ENCODE data around the gene CA5A. TPM values are rescaled to one million over a fixed set of nuclear protein-coding genes. Genes with fewer than 3 reads are reported as not detected.
"Not testable (repeated sequence)": the region's sequence is repeated elsewhere in the genome, so short reads cannot be mapped to it uniquely, and the experiment has no call there.

Gene CA5A
- not detected for polyA plus RNA-seq (ENCODE audit: low read depth in 6 of 6)

DNA sequence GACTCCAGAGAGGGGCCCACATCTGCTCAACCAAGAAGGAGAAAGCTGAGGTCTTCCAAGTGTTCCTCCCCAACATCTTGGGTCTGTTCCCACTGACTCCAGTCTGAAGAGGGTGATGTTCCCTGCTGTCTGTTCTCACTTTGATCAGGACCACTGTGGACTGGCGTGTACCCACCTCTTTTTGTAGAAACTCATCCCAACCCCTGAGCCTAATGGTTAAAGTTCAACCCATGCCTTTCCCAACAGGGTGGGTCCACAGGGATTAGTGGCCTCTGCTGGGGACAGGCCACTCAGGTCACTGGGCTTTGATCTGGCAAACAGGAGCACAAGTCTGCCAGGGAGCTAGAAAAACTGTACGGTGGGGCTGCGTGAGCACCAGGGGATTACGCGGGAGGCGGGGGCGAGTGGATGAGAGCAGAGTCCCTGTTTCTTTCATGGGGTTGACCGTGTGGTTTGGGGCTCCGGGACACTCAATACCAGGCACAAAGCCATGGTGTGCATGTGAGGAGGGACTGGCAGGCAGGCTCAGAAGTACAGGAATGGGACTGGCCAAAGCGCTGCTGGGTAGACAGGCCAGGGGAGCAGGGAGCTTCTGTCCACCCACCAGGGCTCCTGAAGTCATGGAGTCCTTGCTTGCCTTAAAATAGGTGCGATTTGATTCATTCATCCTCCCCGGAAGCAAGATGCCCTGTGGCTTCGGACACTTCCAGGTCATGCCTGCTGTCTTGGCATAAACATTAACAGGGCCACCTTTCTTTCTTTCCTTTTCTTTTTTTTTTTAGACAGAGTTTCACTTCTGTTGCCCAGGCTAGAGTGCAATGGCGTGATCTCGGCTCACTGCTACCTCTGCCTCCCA lies at the start of gene CA5A:
Gene CA5A, minus strand, starts transcription at position 155 of the 856 bp plus-strand sequence. Its CDS starts 79 bp downstream, at position 76.
- H3K36me3 Mint-ChIP-seq, result no peaks in the 10 kb centered on the region
- DNase-seq (no peak), ATAC-seq (ENCODE audit: low read depth in 2 of 2) (no peak)
- peaks cover 9 to 21% (median 9%) of the 10 kb centered on the region in 3 donors for H3K4me1 Mint-ChIP-seq
- peak within 1 kb of the TSS in 4 of 6 donors; percentile 59 to 95 (median 66) for H3K27ac Mint-ChIP-seq
- H3K9me3 Mint-ChIP-seq, result peaks cover 0 to 3% (median 0%) of the 10 kb centered on the region in 7 donors
- H3K4me3 Mint-ChIP-seq, result peak within 1 kb of the TSS in 2 of 8 donors; percentile 26 to 87
- H3K27me3 Mint-ChIP-seq, result peaks cover 0 to 14% (median 4%) of the 10 kb centered on the region in 3 donors

DNA sequence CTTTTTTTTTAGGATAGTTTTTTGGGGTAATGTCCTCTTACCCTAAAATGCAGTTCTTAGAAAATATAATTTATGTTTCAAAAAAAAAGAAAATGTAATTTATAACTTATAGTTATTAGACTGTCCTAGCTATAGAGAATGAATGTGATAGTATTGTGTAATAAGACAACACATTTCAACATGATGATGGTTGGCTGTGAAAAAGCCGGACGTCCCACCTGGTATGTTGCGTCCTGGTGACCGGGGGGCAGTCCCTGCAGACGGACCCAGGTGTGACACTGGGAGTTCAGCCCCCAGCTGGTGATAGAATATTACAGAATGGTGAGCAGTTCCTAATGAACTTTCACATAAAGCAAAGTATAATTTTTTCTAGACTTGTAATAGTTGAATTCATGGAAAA lies 49.2 kb upstream of the CA5A start:
- H3K27me3 Mint-ChIP-seq; H3K4me3 Mint-ChIP-seq; H3K9me3 Mint-ChIP-seq; DNase-seq; ATAC-seq (ENCODE audit: low read depth in 2 of 2): not testable (repeated sequence)
- peaks cover 6 to 11% (median 9%) of the 10 kb centered on the region in 3 donors for H3K4me1 Mint-ChIP-seq
- H3K27ac Mint-ChIP-seq, result peak overlapping the region in 2 of 6 donors; percentile 42 to 66
- peaks cover 13 to 14% of the 10 kb centered on the region in 2 donors for H3K36me3 Mint-ChIP-seq

DNA sequence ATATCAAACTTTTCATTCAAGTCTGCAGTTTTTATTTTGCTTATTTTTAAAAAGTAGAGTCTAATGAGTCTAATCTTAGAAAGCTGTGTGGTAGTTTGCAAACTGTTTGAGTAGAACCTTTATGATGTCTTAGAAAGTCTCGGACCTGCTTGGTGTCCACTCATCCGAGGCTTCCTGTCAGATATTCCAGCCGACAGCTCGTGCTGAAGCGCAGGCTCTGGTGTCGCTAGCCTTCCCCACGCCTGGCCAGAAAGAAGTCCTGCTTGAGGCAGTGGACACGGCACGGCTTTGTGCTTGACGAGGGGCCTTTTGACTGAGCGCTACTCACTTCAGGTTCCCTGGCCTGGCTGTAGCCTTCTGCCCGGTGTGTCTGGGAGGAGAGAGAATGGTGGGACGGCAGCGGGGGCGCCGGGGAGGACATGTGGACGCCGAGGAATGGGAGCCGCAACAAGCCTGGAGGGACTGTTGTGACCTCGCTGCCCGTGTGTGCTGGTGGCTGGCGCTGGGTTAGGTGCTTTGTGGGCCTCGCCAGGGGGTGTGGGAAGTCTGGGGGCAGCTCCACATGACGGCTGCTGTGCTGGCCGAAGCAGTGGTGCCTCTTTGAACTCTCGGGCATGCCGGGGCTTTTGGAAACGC lies 48.4 kb upstream of the CA5A start:
- Mint-ChIP-seq H3K9me3 (no peaks in the 10 kb centered on the region), H3K27ac (peak overlapping the region in 3 of 6 donors; percentile 42 to 65 (median 62)), H3K4me1 (peaks cover 9 to 11% (median 9%) of the 10 kb centered on the region in 3 donors), H3K27me3 (no peaks in the 10 kb centered on the region), H3K4me3 (no peak overlapping the region), H3K36me3 (peaks cover 12 to 14% of the 10 kb centered on the region in 2 donors)
- no peak for DNase-seq
- ATAC-seq (ENCODE audit: low read depth in 2 of 2), result no peak

DNA sequence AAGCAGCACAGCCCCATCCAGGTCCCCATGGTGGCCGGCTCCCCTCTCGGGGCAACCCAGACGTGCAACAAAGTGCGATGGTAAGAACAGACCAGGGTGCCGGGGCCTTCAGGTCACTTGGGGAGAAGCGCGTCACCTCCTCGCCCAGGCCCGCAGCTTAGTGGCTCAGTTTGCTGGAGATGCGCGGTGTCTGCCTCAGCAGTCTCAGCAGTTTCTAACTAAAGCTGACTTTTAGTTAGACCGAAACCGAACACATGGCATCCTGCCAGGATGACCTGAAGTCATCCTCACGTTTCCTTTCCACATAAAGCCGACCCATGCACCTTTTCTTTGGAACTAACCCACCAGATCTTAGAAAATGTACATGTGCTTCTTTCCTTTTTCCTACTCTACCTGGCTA lies 47.9 kb upstream of the CA5A start:
- not testable (repeated sequence) for H3K9me3 Mint-ChIP-seq; H3K4me3 Mint-ChIP-seq; ATAC-seq (ENCODE audit: low read depth in 2 of 2); H3K36me3 Mint-ChIP-seq; DNase-seq; H3K27me3 Mint-ChIP-seq
- Mint-ChIP-seq H3K4me1 (peaks cover 9 to 11% (median 9%) of the 10 kb centered on the region in 3 donors), H3K27ac (peak overlapping the region in 3 of 6 donors; percentile 14 to 65 (median 42))

DNA sequence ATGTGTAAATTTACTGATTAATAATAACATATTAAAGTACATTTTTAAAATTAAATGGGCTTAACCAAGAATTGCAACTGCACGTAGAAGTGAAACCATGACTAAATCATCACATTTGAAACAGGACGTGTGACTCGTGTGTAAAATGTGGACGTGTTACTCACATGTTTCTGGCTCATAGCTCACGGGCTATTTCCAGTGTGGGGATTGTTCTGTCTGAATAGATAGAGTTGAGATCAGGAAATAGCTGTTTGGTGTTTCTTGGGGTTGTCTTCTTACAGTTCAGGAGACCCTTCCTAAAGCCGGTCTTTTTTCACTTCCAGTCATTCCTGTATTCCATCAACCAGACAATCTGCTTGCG lies 47.4 kb upstream of the CA5A start:
- not testable (repeated sequence) for H3K27me3 Mint-ChIP-seq, H3K9me3 Mint-ChIP-seq, H3K36me3 Mint-ChIP-seq, H3K4me3 Mint-ChIP-seq
- Mint-ChIP-seq H3K4me1 (peaks cover 9 to 11% (median 9%) of the 10 kb centered on the region in 3 donors), H3K27ac (peak overlapping the region in 1 of 6 donors; percentile 79)
- DNase-seq, result peak; percentile 14
- peak; percentile 64 to 69 for ATAC-seq (ENCODE audit: low read depth in 2 of 2)

DNA sequence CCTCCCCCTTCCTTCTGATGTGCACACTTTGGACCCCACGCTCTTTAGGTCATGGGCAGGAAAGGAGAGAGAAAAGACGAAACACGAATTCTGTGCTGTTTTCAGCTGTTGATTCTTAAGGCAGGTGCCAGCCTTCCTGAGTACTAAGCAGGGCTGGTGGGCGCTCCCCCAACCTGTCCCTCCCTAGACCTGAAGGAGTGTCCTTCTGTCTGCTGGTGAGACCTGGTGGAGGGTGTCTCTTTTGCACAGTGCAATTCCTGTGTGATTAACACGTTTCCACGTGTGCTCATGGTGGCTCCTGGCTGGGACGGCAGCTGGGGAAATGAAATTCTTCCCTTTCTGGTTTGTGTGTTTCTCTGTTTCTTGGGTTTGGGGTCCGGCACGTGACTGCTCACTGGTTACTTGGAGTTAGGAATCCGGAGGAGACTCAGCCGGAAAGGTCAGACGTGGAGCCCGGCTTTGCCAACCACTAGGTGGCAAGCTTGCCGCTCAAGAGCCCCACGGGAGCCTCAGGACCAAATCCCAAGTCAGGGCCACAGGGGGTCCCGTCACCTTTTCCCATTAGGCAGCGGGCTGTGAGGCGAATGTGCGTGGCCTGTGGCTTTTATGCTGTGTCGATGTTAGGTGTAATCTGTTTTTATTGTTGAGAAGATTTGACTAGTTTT lies 46.9 kb upstream of the CA5A start:
- peak in 1 of 2 donors; percentile 25 for ATAC-seq (ENCODE audit: low read depth in 2 of 2)
- H3K36me3 Mint-ChIP-seq, H3K27me3 Mint-ChIP-seq, DNase-seq, H3K9me3 Mint-ChIP-seq: not testable (repeated sequence)
- peaks cover 9 to 11% (median 9%) of the 10 kb centered on the region in 3 donors for H3K4me1 Mint-ChIP-seq
- H3K4me3 Mint-ChIP-seq, result peak overlapping the region in 1 of 8 donors; percentile 5
- H3K27ac Mint-ChIP-seq, result peak overlapping the region in 4 of 6 donors; percentile 48 to 88 (median 82)

DNA sequence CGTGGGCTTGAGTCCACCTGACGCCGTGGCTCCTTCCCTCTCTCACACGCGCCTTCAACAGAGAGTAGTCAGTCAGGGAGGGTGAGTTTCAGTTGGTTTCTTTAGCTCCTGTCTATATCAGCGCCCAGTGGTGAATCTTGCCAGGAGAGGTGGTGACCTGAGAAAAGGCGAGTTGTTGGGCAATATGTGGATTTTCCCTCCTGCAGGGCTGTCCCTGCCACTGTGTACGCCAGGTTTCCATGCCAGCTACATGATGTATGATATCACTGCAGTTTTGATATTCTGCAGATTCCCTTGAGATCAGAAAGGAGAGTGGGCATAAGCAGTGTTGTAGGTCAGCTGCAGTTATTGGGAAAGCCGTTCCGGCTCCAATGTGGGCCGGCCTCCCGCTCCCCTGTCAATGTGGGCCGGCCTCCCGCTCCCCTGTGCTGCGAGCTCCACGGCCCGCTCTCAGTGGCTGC lies 46.3 kb upstream of the CA5A start:
- Mint-ChIP-seq H3K4me3 (no peak overlapping the region), H3K36me3 (peaks cover 7 to 8% of the 10 kb centered on the region in 2 donors), H3K27ac (peak overlapping the region in 5 of 6 donors; percentile 59 to 88 (median 81)), H3K9me3 (no peaks in the 10 kb centered on the region), H3K27me3 (no peaks in the 10 kb centered on the region), H3K4me1 (peaks cover 9 to 11% (median 9%) of the 10 kb centered on the region in 3 donors)
- DNase-seq (no peak), ATAC-seq (ENCODE audit: low read depth in 2 of 2) (no peak)

DNA sequence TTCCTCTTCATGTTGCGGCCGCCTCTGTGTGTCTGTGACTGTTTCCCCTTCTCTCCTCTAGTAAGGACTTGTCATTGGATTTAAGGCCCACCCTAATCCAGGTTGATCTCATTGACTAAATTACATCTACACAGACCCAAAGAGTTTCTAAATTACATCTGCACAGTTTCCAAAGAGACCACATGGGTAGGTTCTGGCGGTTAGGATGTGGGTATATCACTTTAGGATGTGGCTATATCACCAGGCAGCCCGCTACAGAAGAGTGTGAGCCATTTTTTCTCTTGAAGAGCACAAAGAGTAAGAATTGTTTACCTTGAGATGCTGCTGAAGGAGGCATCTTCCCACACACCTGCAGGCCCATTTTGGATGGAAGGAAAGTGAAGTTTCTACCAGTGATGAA lies 45.0 kb upstream of the CA5A start:
- not testable (repeated sequence) for H3K4me3 Mint-ChIP-seq

DNA sequence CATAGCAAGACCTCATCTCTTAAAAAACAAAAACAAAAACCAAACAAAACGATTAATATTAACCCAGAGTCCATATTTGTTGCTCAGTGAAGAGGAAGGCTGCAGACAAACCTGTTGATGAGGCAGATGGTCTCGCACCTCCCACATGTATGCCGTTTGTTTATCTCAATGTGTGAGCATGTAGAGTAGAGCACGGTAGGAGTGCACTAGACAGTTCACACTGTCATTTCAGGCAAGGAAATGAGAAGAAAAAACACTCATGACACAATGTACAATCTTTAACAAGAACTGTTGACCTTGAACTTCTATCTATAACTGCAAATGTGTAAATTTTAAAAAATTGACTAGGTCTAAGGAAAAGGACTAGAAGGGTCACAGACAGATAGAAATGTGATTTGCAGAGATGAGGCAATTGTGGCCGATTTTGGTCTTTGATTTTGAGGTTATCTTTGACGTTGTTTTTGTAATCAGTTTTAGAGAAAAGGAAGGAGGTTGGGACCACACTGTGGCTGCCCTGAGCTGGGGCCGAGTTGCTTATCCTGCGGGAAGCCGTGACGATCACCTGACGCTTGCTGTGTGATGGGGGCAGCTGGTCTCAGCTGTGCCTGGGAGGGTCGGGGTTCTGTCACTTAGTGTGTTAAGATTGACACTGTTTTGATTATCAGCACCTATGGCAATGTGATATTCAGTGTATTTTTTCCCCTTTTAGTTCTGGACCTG lies 43.7 kb upstream of the CA5A start:
- peaks cover 9 to 15% (median 10%) of the 10 kb centered on the region in 3 donors for H3K4me1 Mint-ChIP-seq
- DNase-seq; H3K9me3 Mint-ChIP-seq; H3K27me3 Mint-ChIP-seq; ATAC-seq (ENCODE audit: low read depth in 2 of 2); H3K4me3 Mint-ChIP-seq: not testable (repeated sequence)
- peaks cover 7 to 11% of the 10 kb centered on the region in 2 donors for H3K36me3 Mint-ChIP-seq
- peak overlapping the region in 3 of 6 donors; percentile 60 to 77 (median 67) for H3K27ac Mint-ChIP-seq

More for the DNA sequence above, 45.0 kb upstream of the CA5A start:
- Mint-ChIP-seq H3K27ac (peak overlapping the region in 3 of 6 donors; percentile 79 to 87 (median 82)), H3K4me1 (peaks cover 9 to 11% (median 9%) of the 10 kb centered on the region in 3 donors)
- not testable (repeated sequence) for DNase-seq; H3K36me3 Mint-ChIP-seq; ATAC-seq (ENCODE audit: low read depth in 2 of 2); H3K9me3 Mint-ChIP-seq; H3K27me3 Mint-ChIP-seq

DNA sequence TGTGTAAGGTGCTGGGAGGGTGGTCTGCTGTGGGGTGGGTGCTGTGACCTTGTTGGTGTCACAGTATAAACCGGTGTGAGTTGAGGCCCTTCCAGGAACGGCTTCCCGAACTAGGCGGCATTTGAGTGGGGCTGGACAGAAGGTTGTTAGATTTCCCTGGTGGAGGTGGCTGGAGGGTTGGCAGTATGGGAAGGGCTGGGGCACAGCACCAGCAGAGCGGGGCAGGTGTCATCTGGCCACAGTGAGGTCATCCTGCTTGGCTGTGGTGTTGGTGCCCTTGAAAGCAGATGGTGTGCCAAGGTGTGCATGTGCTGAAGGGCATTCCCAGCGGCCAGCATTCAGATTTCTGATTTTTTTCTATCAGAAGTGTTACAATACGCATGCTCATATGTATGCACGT lies 43.0 kb upstream of the CA5A start:
- Mint-ChIP-seq H3K27ac (peak overlapping the region in 3 of 6 donors; percentile 30 to 63 (median 63)), H3K27me3 (no peaks in the 10 kb centered on the region), H3K36me3 (peaks cover 4 to 11% of the 10 kb centered on the region in 2 donors), H3K4me1 (peaks cover 12 to 16% (median 14%) of the 10 kb centered on the region in 3 donors), H3K9me3 (no peaks in the 10 kb centered on the region), H3K4me3 (no peak overlapping the region)
- ATAC-seq (ENCODE audit: low read depth in 2 of 2) (no peak), DNase-seq (no peak)

DNA sequence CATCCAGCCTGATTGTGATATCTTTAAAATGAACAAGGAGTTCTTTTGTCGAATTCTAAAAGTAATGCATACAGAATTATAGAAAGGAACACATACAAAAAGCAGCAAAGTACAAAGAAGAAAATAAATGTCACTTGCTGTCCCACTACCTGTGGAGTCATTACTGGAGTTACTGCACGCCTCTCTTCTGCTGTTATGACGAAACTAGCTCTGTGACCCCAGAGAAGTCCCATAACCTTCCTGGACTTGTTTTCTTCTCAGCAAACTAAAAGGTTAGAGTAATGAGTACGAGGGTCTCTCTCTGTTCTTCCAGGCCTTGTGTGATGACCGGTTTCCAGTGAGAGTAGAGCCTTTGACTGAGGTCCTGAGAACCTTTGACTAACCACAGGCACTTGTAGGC lies 41.8 kb upstream of the CA5A start:
- Mint-ChIP-seq H3K36me3 (peaks cover 9 to 13% of the 10 kb centered on the region in 2 donors), H3K27ac (peak overlapping the region in 2 of 6 donors; percentile 42 to 57)

DNA sequence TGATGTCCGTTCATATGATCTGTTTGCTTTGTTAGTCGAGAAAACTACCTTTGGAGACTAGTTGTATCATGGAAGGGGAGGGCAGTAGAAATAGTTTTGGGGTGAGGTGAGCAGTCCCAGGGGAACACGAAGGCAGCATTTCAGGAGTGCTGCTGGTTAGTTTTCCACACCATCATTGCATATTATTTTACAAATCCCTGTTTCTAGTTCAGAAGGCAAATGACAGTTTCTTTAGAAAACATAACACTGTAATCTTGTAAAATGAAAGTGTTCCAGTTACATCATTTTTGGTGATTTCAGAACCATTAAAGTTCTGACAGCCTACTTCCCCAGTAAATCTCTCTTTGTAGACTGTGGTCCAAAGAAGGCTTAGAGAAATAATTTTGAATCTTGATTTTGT lies 40.3 kb upstream of the CA5A start:
- Mint-ChIP-seq H3K27ac (peak overlapping the region in 1 of 6 donors; percentile 29), H3K36me3 (peaks cover 23 to 27% of the 10 kb centered on the region in 2 donors), H3K4me3 (no peak overlapping the region), H3K4me1 (peaks cover 22 to 26% (median 22%) of the 10 kb centered on the region in 3 donors), H3K9me3 (peaks cover 3 to 15% (median 14%) of the 10 kb centered on the region in 7 donors), H3K27me3 (no peaks in the 10 kb centered on the region)
- ATAC-seq (ENCODE audit: low read depth in 2 of 2), result no peak
- DNase-seq, result no peak

More for the DNA sequence above, 41.8 kb upstream of the CA5A start:
- Mint-ChIP-seq H3K4me3 (peak overlapping the region in 1 of 8 donors; percentile 20), H3K4me1 (peaks cover 18 to 20% (median 20%) of the 10 kb centered on the region in 3 donors), H3K27me3 (no peaks in the 10 kb centered on the region), H3K9me3 (peaks cover 0 to under 1% (median 0%) of the 10 kb centered on the region in 7 donors)
- ATAC-seq (ENCODE audit: low read depth in 2 of 2) (no peak), DNase-seq (no peak)

All from naive B cell (primary cell).